Measurements from ENCODE around the gene PRKAG2. TPM values are rescaled to one million over a fixed set of nuclear protein-coding genes. Genes with fewer than 3 reads are reported as not detected.

PRKAG2 gene
- total RNA-seq, 3 donors from 2014 or later: 42.4 to 48.5 (median 46.6) TPM

DNA sequence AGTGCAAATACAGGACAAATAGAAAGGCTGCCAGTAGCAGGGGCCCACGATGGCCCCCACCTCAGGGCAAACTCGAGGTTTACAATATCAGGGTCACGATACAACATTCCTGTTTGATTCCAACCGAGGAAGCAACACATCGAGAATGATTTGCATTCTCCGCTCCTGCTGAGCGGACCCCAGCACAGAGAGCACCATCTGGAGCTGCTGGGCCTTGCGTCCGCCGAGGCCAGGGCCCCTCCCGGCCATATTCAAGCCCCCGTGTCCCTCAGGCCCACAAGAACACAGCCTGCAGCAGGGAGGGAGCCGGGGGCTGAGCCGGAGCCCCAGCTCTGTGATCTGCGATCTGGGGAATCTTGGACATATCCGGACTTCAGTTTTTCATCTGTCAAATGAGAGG, 84.3 kb downstream of the PRKAG2 start:
- DNase-seq (peak in 1 of 3 donors; percentile 4), ATAC-seq (no peak)
- Histone ChIP-seq H3K4me1 (ENCODE audit: low read depth) (peaks cover 3% of the 10 kb centered on the region), H3K4me3 (no peak overlapping the region), H3K9me3 (no peaks in the 10 kb centered on the region), H3K36me3 (ENCODE audit: low read depth) (no peaks in the 10 kb centered on the region)
- intact Hi-C loops (cut with DNase I, micrococcal nuclease): no loop called here
- no peak for TF ChIP-seq CTCF (IDR thresholded peaks at IDR 0.05)

- no peak for ATAC-seq
Measured at GRCh38 chr7:151792086-151792485, 84.8 kb downstream of the PRKAG2 start.

GRCh38 chr7:151790830-151791620, 85.9 kb downstream of the PRKAG2 start:
- Histone ChIP-seq H3K4me1 (ENCODE audit: low read depth) (peaks cover 3% of the 10 kb centered on the region), H3K36me3 (ENCODE audit: low read depth) (no peaks in the 10 kb centered on the region), H3K9me3 (no peaks in the 10 kb centered on the region), H3K4me3 (no peak overlapping the region)
- ATAC-seq (no peak), DNase-seq (peak in 1 of 3 donors; percentile 18)
- intact Hi-C loops (cut with DNase I, micrococcal nuclease): no loop called here
- TF ChIP-seq CTCF (IDR thresholded peaks at IDR 0.05): no peak

More at GRCh38 chr7:151792086-151792485, 84.8 kb downstream of the PRKAG2 start:
- Histone ChIP-seq H3K4me3 (no peak overlapping the region), H3K36me3 (ENCODE audit: low read depth) (no peaks in the 10 kb centered on the region), H3K4me1 (ENCODE audit: low read depth) (peaks cover 3% of the 10 kb centered on the region), H3K9me3 (no peaks in the 10 kb centered on the region)
- no peak for DNase-seq
- TF ChIP-seq CTCF (IDR thresholded peaks at IDR 0.05): no peak
- intact Hi-C loops (cut with DNase I, micrococcal nuclease): no loop called here

DNA sequence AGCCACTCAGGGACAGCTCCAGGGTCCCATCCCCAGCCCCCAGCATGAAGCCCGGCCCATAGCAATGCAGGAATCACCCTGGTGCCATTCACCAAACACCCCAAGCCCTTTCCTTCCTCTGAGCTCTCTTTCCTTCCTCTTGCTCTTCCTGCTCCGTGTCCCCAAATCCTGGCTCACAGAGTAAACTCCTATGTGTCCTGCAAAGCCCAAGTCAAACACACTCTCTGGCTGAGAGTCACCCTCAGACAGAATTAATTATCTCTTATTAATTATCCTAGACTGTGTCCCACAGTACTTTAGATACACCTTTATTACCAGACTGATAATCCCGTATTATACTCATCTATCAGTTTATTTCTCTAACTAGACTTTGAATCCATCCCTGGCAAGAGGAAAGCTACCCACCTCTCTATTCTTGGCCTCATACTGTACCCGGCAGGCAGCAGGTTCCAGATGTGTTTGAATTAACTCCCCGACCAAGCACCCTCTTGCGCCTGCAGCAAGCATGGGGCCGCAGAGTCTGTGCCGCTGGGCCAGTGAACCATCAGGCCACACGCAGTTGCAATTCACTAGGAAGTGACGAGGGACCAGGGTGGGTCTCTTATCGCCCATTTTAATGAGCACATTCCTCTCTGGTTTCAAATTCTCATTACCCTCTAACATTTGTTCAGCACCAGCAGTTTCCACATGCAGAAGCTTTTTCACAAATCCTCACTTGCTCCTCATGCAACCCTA, 86.7 kb downstream of the PRKAG2 start:
- peaks cover 2% of the 10 kb centered on the region for H3K4me1 ChIP-seq (ENCODE audit: low read depth)
- peak in 1 of 3 donors; percentile 10 for DNase-seq
- TF ChIP-seq CTCF (IDR thresholded peaks at IDR 0.05): no peak
- H3K36me3 ChIP-seq (ENCODE audit: low read depth): no peaks in the 10 kb centered on the region
- H3K4me3 ChIP-seq: no peak overlapping the region
- no peak for ATAC-seq
- H3K9me3 ChIP-seq: no peaks in the 10 kb centered on the region
- intact Hi-C loops (cut with DNase I, micrococcal nuclease): no loop called here

DNA sequence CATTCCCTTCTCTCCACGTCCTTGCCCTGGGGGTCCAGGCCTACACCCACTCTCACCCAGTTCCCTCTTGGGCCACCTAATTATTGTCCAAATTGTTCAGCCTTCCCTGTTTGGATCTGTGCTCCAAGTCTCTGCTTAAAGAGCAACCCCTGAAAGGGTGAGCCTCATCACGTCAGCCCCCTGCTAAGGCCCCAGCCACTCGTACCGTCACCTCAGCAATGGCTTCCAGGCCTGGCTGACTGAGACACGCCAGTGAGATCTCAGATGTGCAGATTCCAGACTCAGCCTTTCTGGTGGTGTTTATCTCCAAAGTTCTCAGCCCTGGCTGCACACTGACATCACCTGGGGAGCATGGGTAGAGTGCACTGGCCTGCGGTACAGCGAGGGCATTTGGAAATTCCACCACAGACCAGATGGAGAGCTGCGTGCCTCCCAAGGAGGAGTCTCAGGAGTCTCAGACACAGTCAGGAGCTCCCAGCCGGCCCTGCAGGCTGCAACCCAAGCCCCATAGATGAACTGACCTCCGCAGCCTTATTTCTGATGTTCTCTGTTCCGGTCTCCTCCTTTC, 87.5 kb downstream of the PRKAG2 start:
- ATAC-seq: no peak
- TF ChIP-seq CTCF (IDR thresholded peaks at IDR 0.05): no peak
- DNase-seq: peak in 1 of 3 donors; percentile 16
- Histone ChIP-seq H3K4me3 (no peak overlapping the region), H3K9me3 (no peaks in the 10 kb centered on the region), H3K36me3 (ENCODE audit: low read depth) (no peaks in the 10 kb centered on the region), H3K4me1 (ENCODE audit: low read depth) (no peaks in the 10 kb centered on the region)
- intact Hi-C loops (cut with DNase I, micrococcal nuclease): no loop called here

Measured in mucosa of descending colon (tissue), 3 donors.